Measurements from ENCODE around the gene CSF1.

DNA sequence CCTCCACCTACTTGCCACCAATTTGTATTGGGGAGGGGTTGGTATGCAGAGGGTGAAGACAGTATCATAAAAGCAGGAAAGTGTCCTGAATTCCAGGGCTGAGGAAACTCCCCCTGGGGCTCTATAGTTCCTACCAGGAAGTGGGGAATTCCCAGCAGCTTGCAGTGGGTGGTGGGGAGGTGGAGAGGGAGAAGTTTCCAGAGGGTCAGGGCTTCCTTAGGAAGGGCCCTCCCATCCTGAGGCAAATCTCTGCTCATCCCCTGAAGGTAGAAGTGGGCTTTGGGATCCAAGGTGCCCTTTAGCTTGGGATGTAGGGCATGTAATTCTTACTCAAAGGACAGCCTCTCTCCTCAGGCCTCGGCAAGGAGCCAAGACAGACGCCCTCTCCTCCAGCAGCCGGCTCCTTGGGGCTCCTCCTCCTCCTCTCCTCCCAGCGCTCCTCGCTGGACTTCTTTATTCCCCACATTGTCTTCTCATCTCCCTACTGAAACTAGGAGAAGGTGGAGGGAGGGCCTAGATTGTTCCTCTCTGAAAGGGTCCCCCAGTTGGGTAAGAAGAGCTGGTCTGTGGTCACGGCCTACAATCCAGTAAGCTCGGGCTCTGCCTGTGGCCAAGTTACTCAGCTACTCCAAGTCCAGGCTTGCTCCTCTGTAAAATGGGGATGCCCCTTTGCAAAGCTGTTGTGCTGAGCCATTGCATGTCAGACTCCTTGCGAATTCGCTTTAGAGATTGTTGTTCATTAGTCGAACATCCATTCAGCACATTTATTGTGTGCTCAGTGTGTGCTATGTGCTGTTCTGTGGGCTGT lies 17.9 kb upstream of the CSF1 start:
- TF ChIP-seq YY1 (IDR thresholded peaks at IDR 0.05; ENCODE audit: insufficient read depth, insufficient read length) (no peak), SUZ12 (IDR thresholded peaks at IDR 0.05; ENCODE audit: extremely low read depth, insufficient read depth, insufficient read length) (no peak), ZNF274 (IDR thresholded peaks at IDR 0.05; ENCODE audit: low read depth, low read length) (no peak)
